Coronary artery (tissue), 2 donors: Measurements from ENCODE around the gene KIF5A.
A peak's percentile ranks its signal among the peaks of the same experiment; 100 is the strongest.

ENCODE experiments used
- DNase-seq: peaks from one replicate; pipeline ENCODE4 v3.0.0-alpha.2; 2017; ENCODE audit warnings: low spot score
- H3K27ac ChIP-seq, 2 donors: fragments of 200-600 bp; sonication (generic); one replicate each; pipeline ENCODE4 v1.5.1; 2016 to 2019
- H3K4me3 ChIP-seq: fragments of 200-600 bp; sonication (generic); 2 replicates; pipeline ENCODE4 v1.5.1; 2016; ENCODE audit warnings: mild to moderate bottlenecking, moderate library complexity
- CTCF ChIP-seq: fragments of 200-600 bp; sonication (generic); IDR thresholded peaks from one replicate; pipeline ENCODE4 v1.5.1; 2019; ENCODE audit warnings: antibody characterized with exemption

Gene KIF5A

GRCh38 chr12:57539134-57539768, 10.6 kb upstream of the KIF5A start:
- DNase-seq = no peak
- Histone ChIP-seq H3K4me3 (no peak overlapping the region), H3K27ac (no peak overlapping the region)
- no peak for TF ChIP-seq CTCF

GRCh38 chr12:57541001-57541400, 8.8 kb upstream of the KIF5A start:
- no peak for DNase-seq
- no peak overlapping the region for H3K27ac ChIP-seq
- no peak for TF ChIP-seq CTCF
- H3K4me3 ChIP-seq = no peak overlapping the region

- TF ChIP-seq CTCF = no peak
- no peak overlapping the region for H3K27ac ChIP-seq
- no peak for DNase-seq
- H3K4me3 ChIP-seq = no peak overlapping the region
Observed at GRCh38 chr12:57541717-57542116, 8.1 kb upstream of the KIF5A start.

- DNase-seq = no peak
- Histone ChIP-seq H3K4me3 (no peak overlapping the region), H3K27ac (no peak overlapping the region)
- TF ChIP-seq CTCF = no peak
Observed at GRCh38 chr12:57543581-57543980, 6.3 kb upstream of the KIF5A start.

GRCh38 chr12:57545809-57546437, 3.9 kb upstream of the KIF5A start:
- TF ChIP-seq CTCF = no peak
- H3K27ac ChIP-seq = peak overlapping the region; percentile 84 to 89
- DNase-seq = no peak
- H3K4me3 ChIP-seq = peak overlapping the region; percentile 85

GRCh38 chr12:57546438-57547287, 3.2 kb upstream of the KIF5A start, which contains the start of gene DCTN2:
DCTN2 (minus strand) TSS chr12:57547192; CDS start chr12:57547063, 129 bp downstream.
- DNase-seq = peak; percentile 97
- no peak for TF ChIP-seq CTCF
- H3K27ac ChIP-seq = peak within 1 kb of the TSS; percentile 84 to 89

More at GRCh38 chr12:57546438-57547287, 3.2 kb upstream of the KIF5A start, which contains the start of gene DCTN2:
- peak within 1 kb of the TSS; percentile 85 for H3K4me3 ChIP-seq
